IMR-90 (cell line): ENCODE data around the gene ERICH2. TPM values are rescaled to one million over a fixed set of nuclear protein-coding genes. Genes with fewer than 3 reads are reported as not detected.

Experiments used
- ATAC-seq: fragments of 200-7000 bp; cut with Tn5 transposase; 2 replicates; pipeline ENCODE4 v1.9.1; 2020; ENCODE audit warnings: low read depth, mild to moderate bottlenecking, moderate library complexity
- BruUV-seq: library from RNA; stranded (reverse); fragments of 400-500 nt; replicated peaks from 2 replicates; lab custom pipeline; 2021; lab: Mats Ljungman, UMichigan
- CTCF ChIA-PET: fragments of 300-600 bp; formaldehyde crosslinking; extraction: SDS; loops from one replicate; lab custom pipeline; 2021; ENCODE audit warnings: antibody characterized with exemption; lab: Yijun Ruan, JAX
- POLR2A ChIA-PET: fragments of 300-600 bp; sonication (Branson Sonifier 250); formaldehyde crosslinking; loops from one replicate; lab custom pipeline; 2022; ENCODE audit warnings: antibody characterized with exemption; ENCODE audit not compliant: unreplicated experiment; lab: Charles Lee
- DNase-seq: peaks from one replicate; pipeline ENCODE4 v3.0.0; 2013
- H2AFZ ChIP-seq: replicated peaks from 2 replicates; pipeline ENCODE3; 2013; ENCODE audit warnings: low read length, mild to moderate bottlenecking; ENCODE audit not compliant: poor library complexity
- H2AK5ac ChIP-seq: 2 replicates; pipeline ENCODE4 v1.6.1; 2013; ENCODE audit warnings: low read depth, low read length, inconsistent platforms
- H2AK9ac ChIP-seq: replicated peaks from 2 replicates; pipeline ENCODE3; 2013; ENCODE audit warnings: mild to moderate bottlenecking, low read depth, low read length, moderate library complexity; ENCODE audit not compliant: poor library complexity
- H2BK120ac ChIP-seq: 2 replicates; pipeline ENCODE4 v1.6.1; 2013; ENCODE audit warnings: low read depth, low read length, inconsistent platforms
- H2BK15ac ChIP-seq: 3 replicates; pipeline ENCODE4 v1.6.1; 2013; ENCODE audit warnings: low read depth, low read length, inconsistent platforms
- H2BK20ac ChIP-seq: 2 replicates; pipeline ENCODE4 v1.6.1; 2013; ENCODE audit warnings: low read depth, mild to moderate bottlenecking, inconsistent platforms, low read length, moderate library complexity
- H2BK5ac ChIP-seq: 2 replicates; pipeline ENCODE4 v1.6.1; 2013; ENCODE audit warnings: mild to moderate bottlenecking, low read depth, low read length, inconsistent platforms; ENCODE audit not compliant: poor library complexity, severe bottlenecking
- H3K14ac ChIP-seq: replicated peaks from 2 replicates; pipeline ENCODE4 v1.6.1; 2013; ENCODE audit warnings: low read depth, low read length, inconsistent platforms
- H3K18ac ChIP-seq: 2 replicates; pipeline ENCODE4 v1.6.1; 2013; ENCODE audit warnings: low read depth, low read length, control low read depth
- H3K23ac ChIP-seq: 2 replicates; pipeline ENCODE4 v1.6.1; 2013; ENCODE audit warnings: low read depth, low read length, inconsistent platforms
- H3K27ac ChIP-seq: 2 replicates; pipeline ENCODE4 v1.5.1; 2013; ENCODE audit warnings: mild to moderate bottlenecking, control low read depth, low read length; ENCODE audit not compliant: insufficient read depth
- H3K27me3 ChIP-seq: 2 replicates; pipeline ENCODE4 v1.6.1; 2013; ENCODE audit warnings: low read length; ENCODE audit not compliant: control insufficient read depth, insufficient read depth
- H3K36me3 ChIP-seq: 2 replicates; pipeline ENCODE4 v1.6.1; 2013; ENCODE audit warnings: low read length, mixed read lengths; ENCODE audit not compliant: control insufficient read depth, insufficient read depth
- H3K4ac ChIP-seq: 2 replicates; pipeline ENCODE4 v1.6.1; 2013; ENCODE audit warnings: low read depth, low read length, inconsistent platforms
- H3K4me1 ChIP-seq: 2 replicates; pipeline ENCODE4 v1.6.1; 2013; ENCODE audit warnings: low read length, mixed read lengths; ENCODE audit not compliant: control insufficient read depth, insufficient read depth
- H3K4me2 ChIP-seq: 2 replicates; pipeline ENCODE4 v1.6.1; 2013; ENCODE audit warnings: low read depth, mild to moderate bottlenecking, control low read depth, low read length, moderate library complexity
- H3K4me3 ChIP-seq: 2 replicates; pipeline ENCODE4 v1.5.1; 2013; ENCODE audit warnings: low read depth, mild to moderate bottlenecking, control low read depth, low read length, moderate library complexity; ENCODE audit not compliant: insufficient read depth
- H3K56ac ChIP-seq: 2 replicates; pipeline ENCODE4 v1.6.1; 2013; ENCODE audit warnings: low read length, inconsistent platforms; ENCODE audit not compliant: insufficient read depth; ENCODE audit errors: extremely low read depth
- H3K79me1 ChIP-seq, 2 experiments: 2 replicates each; pipeline ENCODE4 v1.6.1; 2013; ENCODE audit warnings: low read length in 2 of 2, inconsistent platforms in 1 of 2, low read depth in 1 of 2
- H3K9ac ChIP-seq: 2 replicates; pipeline ENCODE4 v1.6.1; 2013; ENCODE audit warnings: low read depth, low read length, control low read depth
- H3K9me1 ChIP-seq: 2 replicates; pipeline ENCODE4 v1.6.1; 2013; ENCODE audit warnings: low read length, inconsistent platforms; ENCODE audit not compliant: insufficient read depth
- H3K9me3 ChIP-seq: 2 replicates; pipeline ENCODE4 v1.6.1; 2013; ENCODE audit warnings: low read length; ENCODE audit not compliant: control insufficient read depth, insufficient read depth
- H4K20me1 ChIP-seq: 2 replicates; pipeline ENCODE4 v1.6.1; 2013; ENCODE audit warnings: low read length, inconsistent platforms; ENCODE audit not compliant: insufficient read depth
- H4K5ac ChIP-seq: 2 replicates; pipeline ENCODE4 v1.6.1; 2013; ENCODE audit warnings: mild to moderate bottlenecking, low read depth, low read length, control low read depth
- H4K8ac ChIP-seq, 2 experiments: 2 replicates each; pipeline ENCODE4 v1.6.1; 2013; ENCODE audit warnings: low read depth in 2 of 2, low read length in 2 of 2, control low read depth in 1 of 2, inconsistent platforms in 1 of 2
- H4K91ac ChIP-seq: 2 replicates; pipeline ENCODE4 v1.6.1; 2013; ENCODE audit warnings: low read depth, low read length, inconsistent platforms; ENCODE audit not compliant: insufficient read depth
- CHD1 ChIP-seq: IDR thresholded peaks from 2 replicates; pipeline ENCODE4 v1.6.1; 2012; ENCODE audit warnings: low read depth, low read length, improper control_type of control experiment
- RCOR1 ChIP-seq: IDR thresholded peaks from 2 replicates; pipeline ENCODE4 v1.6.1; 2012; ENCODE audit warnings: mild to moderate bottlenecking, low read length, improper control_type of control experiment; ENCODE audit not compliant: insufficient replicate concordance
- dilution Hi-C: fragments of 300-500 bp; cut with HindIII; formaldehyde crosslinking; loops from one replicate; pipeline ENCODE4 v1.14.3; 2018; ENCODE audit warnings: low sequenced_read_pairs; ENCODE audit not compliant: unreplicated experiment
- in situ Hi-C: fragments of 300-500 bp; cut with MboI; formaldehyde crosslinking; loops from 3 replicates; pipeline ENCODE4 v1.14.3; 2019; ENCODE audit warnings: low sequenced_read_pairs, inconsistent platforms, mixed read lengths
- intact Hi-C: fragments of 100-400 bp; cut with micrococcal nuclease; formaldehyde crosslinking; loops from 2 replicates; pipeline ENCODE4 v1.10.0; 2022
- polyA plus RNA-seq, 3 experiments: library from polyadenylated mRNA; depleted of rRNA; stranded (reverse); fragments of >200 nt; gene quantifications; 2 replicates each; pipeline ENCODE4 v1.2.3, GENCODE V29; 2012; ENCODE audit warnings: low replicate concordance in 1 of 3
- total RNA-seq: library from RNA; depleted of rRNA; stranded (reverse); fragments of >200 nt; gene quantifications from 2 replicates; pipeline ENCODE4 v1.2.3, GENCODE V29; 2012

The ERICH2 gene
- total and polyA plus RNA-seq, 2 of the 4 experiments (the other 2 are of a cell fraction) = not detected

DNA sequence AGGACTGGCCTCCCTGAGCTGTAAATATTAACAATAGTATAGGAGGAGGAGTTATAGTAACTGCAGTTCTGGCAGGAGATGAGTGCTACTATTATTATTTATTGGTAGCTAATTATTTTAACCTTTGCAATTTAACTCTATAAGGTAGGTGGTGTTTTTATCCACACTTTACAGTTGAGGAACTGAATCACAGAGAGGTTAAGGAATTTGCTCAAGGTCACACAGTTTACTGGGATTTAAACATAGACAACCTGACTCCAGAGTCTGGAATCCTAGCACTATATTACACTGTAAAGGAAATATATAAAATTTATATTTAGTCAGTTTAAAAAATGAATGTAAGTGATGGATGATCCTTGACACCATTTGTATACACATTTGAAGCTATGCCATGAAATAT, 2.1 kb downstream of the ERICH2 start:
- Histone ChIP-seq H3K56ac (no peak overlapping the region), H2BK15ac (no peak overlapping the region), H4K8ac (no peak overlapping the region), H3K27ac (no peak overlapping the region), H2AFZ (no peak overlapping the region), H3K14ac (no peak overlapping the region), H4K5ac (no peak overlapping the region), H2BK5ac (no peak overlapping the region), H4K91ac (no peak overlapping the region), H2AK5ac (no peak overlapping the region), H3K18ac (no peak overlapping the region), H3K23ac (no peak overlapping the region), H2BK20ac (no peak overlapping the region), H2BK120ac (no peak overlapping the region), H3K9me3 (no peaks in the 10 kb centered on the region), H3K4ac (no peak overlapping the region), H2AK9ac (no peak overlapping the region), H3K36me3 (no peaks in the 10 kb centered on the region), H3K27me3 (peaks cover 15% of the 10 kb centered on the region), H3K4me2 (no peak overlapping the region), H3K9me1 (no peaks in the 10 kb centered on the region), H3K4me1 (no peaks in the 10 kb centered on the region), H3K9ac (no peak overlapping the region), H3K79me1 (no peaks in the 10 kb centered on the region), H3K4me3 (no peak overlapping the region), H4K20me1 (no peaks in the 10 kb centered on the region)
- ATAC-seq (no peak), DNase-seq (no peak)
- in situ Hi-C loops (no loop called here), dilution Hi-C loops (no loop called here), intact Hi-C loops (no loop called here)
- BruUV-seq = no TSS peak
- ChIA-PET CTCF (no interaction called here), POLR2A (no interaction called here)
- TF ChIP-seq RCOR1 (no peak), CHD1 (no peak)
